OCI-LY1 (cell line): Measurements from ENCODE around the gene OLFM2.

Experiments
- H2AFZ ChIP-seq: fragments of 200-600 bp; sonication (generic), shearing (Covaris generic); 2 replicates; pipeline ENCODE4 v1.6.0; 2014; ENCODE audit warnings: antibody characterized with exemption, mild to moderate bottlenecking, low read length
- H3F3A ChIP-seq: fragments of 200-600 bp; sonication (generic), shearing (Covaris generic); 2 replicates; pipeline ENCODE4 v1.6.0; 2014; ENCODE audit warnings: mild to moderate bottlenecking, antibody characterized with exemption, low read length, moderate library complexity; ENCODE audit not compliant: insufficient read depth
- H3K27ac ChIP-seq: fragments of 200-600 bp; sonication (generic); 2 replicates; pipeline ENCODE4 v1.5.1; 2014; ENCODE audit warnings: low read length, mixed run types, mild to moderate bottlenecking, low read depth; ENCODE audit not compliant: poor library complexity, severe bottlenecking
- H3K27me3 ChIP-seq: fragments of 200-600 bp; sonication (generic); 2 replicates; pipeline ENCODE4 v1.6.0; 2014; ENCODE audit warnings: antibody characterized with exemption, mild to moderate bottlenecking, low read length, moderate library complexity; ENCODE audit not compliant: insufficient read depth
- H3K36me3 ChIP-seq: fragments of 200-600 bp; sonication (generic); 2 replicates; pipeline ENCODE4 v1.6.1; 2014; ENCODE audit warnings: mild to moderate bottlenecking, antibody characterized with exemption, low read length, moderate library complexity, mixed read lengths; ENCODE audit not compliant: insufficient read depth
- H3K4me1 ChIP-seq: fragments of 200-600 bp; sonication (generic); 2 replicates; pipeline ENCODE4 v1.5.1; 2014; ENCODE audit warnings: mild to moderate bottlenecking, low read length, moderate library complexity; ENCODE audit not compliant: insufficient read depth, severe bottlenecking
- H3K4me2 ChIP-seq: fragments of 200-600 bp; sonication (generic), shearing (Covaris generic); 2 replicates; pipeline ENCODE4 v1.6.1; 2014; ENCODE audit warnings: low read length
- H3K4me3 ChIP-seq: fragments of 200-600 bp; sonication (generic); 2 replicates; pipeline ENCODE4 v1.5.1; 2014; ENCODE audit warnings: low read length, low read depth, mild to moderate bottlenecking, mixed read lengths; ENCODE audit not compliant: poor library complexity, severe bottlenecking
- H3K79me2 ChIP-seq: fragments of 200-600 bp; shearing (Covaris generic); 2 replicates; pipeline ENCODE4 v1.6.1; 2016; ENCODE audit warnings: mixed run types, low read length, mixed read lengths; ENCODE audit not compliant: insufficient read depth
- H3K9ac ChIP-seq: fragments of 200-600 bp; sonication (generic), shearing (Covaris generic); 2 replicates; pipeline ENCODE4 v1.6.1; 2014; ENCODE audit warnings: mild to moderate bottlenecking, low read length, mixed read lengths
- H3K9me2 ChIP-seq: fragments of 200-600 bp; sonication (generic), shearing (Covaris generic); 2 replicates; pipeline ENCODE4 v1.6.1; 2014; ENCODE audit warnings: low read depth, mild to moderate bottlenecking, low read length, mixed read lengths
- H3K9me3 ChIP-seq: fragments of 200-600 bp; shearing (Covaris generic); 2 replicates; pipeline ENCODE4 v1.6.1; 2014; ENCODE audit warnings: low read length, mixed read lengths
- H4K20me1 ChIP-seq: fragments of 200-600 bp; sonication (generic), shearing (Covaris generic); 2 replicates; pipeline ENCODE4 v1.6.0; 2016; ENCODE audit warnings: mild to moderate bottlenecking, low read length; ENCODE audit not compliant: insufficient read depth
- CTCF ChIP-seq: fragments of 200-600 bp; sonication (generic), shearing (Covaris generic); IDR thresholded peaks from 2 replicates; pipeline ENCODE4 v1.5.1; 2017; ENCODE audit warnings: mild to moderate bottlenecking, antibody characterized with exemption, low read length, moderate library complexity, mixed read lengths
- EZH2 ChIP-seq: fragments of 200-600 bp; sonication (generic), shearing (Covaris generic); IDR thresholded peaks from 2 replicates; pipeline ENCODE4 v1.8.0; 2017; ENCODE audit warnings: borderline replicate concordance, mixed run types, mild to moderate bottlenecking, antibody characterized with exemption, low read length, moderate library complexity, mixed read lengths

OLFM2 gene

GRCh38 chr19:9842834-9843625 lies 93.3 kb downstream of the OLFM2 start:
- Histone ChIP-seq H3K27me3 (no peaks in the 10 kb centered on the region), H3F3A (no peaks in the 10 kb centered on the region), H3K9ac (no peak overlapping the region), H3K4me1 (no peaks in the 10 kb centered on the region), H3K4me3 (no peak overlapping the region), H3K27ac (no peak overlapping the region), H3K79me2 (no peaks in the 10 kb centered on the region), H3K9me3 (no peaks in the 10 kb centered on the region), H2AFZ (no peak overlapping the region), H4K20me1 (no peaks in the 10 kb centered on the region), H3K4me2 (no peak overlapping the region), H3K9me2 (no peaks in the 10 kb centered on the region), H3K36me3 (peaks cover 95% of the 10 kb centered on the region)
- TF ChIP-seq EZH2 (no peak), CTCF (no peak)

- Histone ChIP-seq H3K27ac (no peak overlapping the region), H3K27me3 (no peaks in the 10 kb centered on the region), H4K20me1 (no peaks in the 10 kb centered on the region), H3K4me3 (no peak overlapping the region), H3F3A (no peaks in the 10 kb centered on the region), H3K79me2 (peaks cover 11% of the 10 kb centered on the region), H2AFZ (no peak overlapping the region), H3K4me1 (peaks cover 13% of the 10 kb centered on the region), H3K9me3 (no peaks in the 10 kb centered on the region), H3K9me2 (no peaks in the 10 kb centered on the region), H3K36me3 (peaks cover 61% of the 10 kb centered on the region), H3K4me2 (no peak overlapping the region), H3K9ac (no peak overlapping the region)
- no peak for TF ChIP-seq CTCF
- no peak for TF ChIP-seq EZH2
Measured at GRCh38 chr19:9839415-9839814, 96.9 kb downstream of the OLFM2 start.

GRCh38 chr19:9838324-9838723 lies 98.0 kb downstream of the OLFM2 start:
- TF ChIP-seq CTCF (no peak), EZH2 (no peak)
- no peaks in the 10 kb centered on the region for H3K27me3 ChIP-seq
- no peak overlapping the region for H3K4me3 ChIP-seq
- H3K27ac ChIP-seq, result no peak overlapping the region
- H3K9me3 ChIP-seq, result no peaks in the 10 kb centered on the region
- H3K9ac ChIP-seq, result no peak overlapping the region
- H2AFZ ChIP-seq, result no peak overlapping the region
- H3K4me2 ChIP-seq, result no peak overlapping the region
- H3K9me2 ChIP-seq, result no peaks in the 10 kb centered on the region
- H3K36me3 ChIP-seq, result peaks cover 50% of the 10 kb centered on the region
- peaks cover 13% of the 10 kb centered on the region for H3K4me1 ChIP-seq
- no peaks in the 10 kb centered on the region for H4K20me1 ChIP-seq
- no peaks in the 10 kb centered on the region for H3F3A ChIP-seq
- peaks cover 11% of the 10 kb centered on the region for H3K79me2 ChIP-seq
